Stimulated activated CD4-positive, alpha-beta T cell treated with anti-CD3 and anti-CD28 coated beads, Interleukin-15, amount 100 ng/mL, for 24 hours (primary cell): ENCODE measurements around the gene RFX7.

Source experiments
- DNase-seq: peaks from one replicate; pipeline ENCODE4 v3.0.0-alpha.2; 2020

The RFX7 gene

GRCh38 chr15:56244038-56244810 lies 545 bp upstream of the RFX7 start:
- peak; percentile 55 for DNase-seq

GRCh38 chr15:56242576-56243162 lies 1.0 kb downstream of the RFX7 start:
- DNase-seq = no peak

GRCh38 chr15:56241374-56242105 lies 2.1 kb downstream of the RFX7 start:
- DNase-seq = no peak

GRCh38 chr15:56240390-56240789 lies 3.3 kb downstream of the RFX7 start:
- no peak for DNase-seq

- DNase-seq = no peak
Measured at GRCh38 chr15:56236197-56236596, 7.5 kb downstream of the RFX7 start.

- DNase-seq = no peak
Measured at GRCh38 chr15:56234804-56235203, 8.9 kb downstream of the RFX7 start.

GRCh38 chr15:56233549-56233948 lies 10.1 kb downstream of the RFX7 start:
- no peak for DNase-seq

- no peak for DNase-seq
Measured at GRCh38 chr15:56232058-56232457, 11.6 kb downstream of the RFX7 start.

GRCh38 chr15:56228854-56229253 lies 14.8 kb downstream of the RFX7 start:
- DNase-seq = no peak

- no peak for DNase-seq
Measured at GRCh38 chr15:56228352-56228751, 15.3 kb downstream of the RFX7 start.

- DNase-seq = no peak
Measured at GRCh38 chr15:56227780-56228179, 15.9 kb downstream of the RFX7 start.

- no peak for DNase-seq
Measured at GRCh38 chr15:56227306-56227705, 16.4 kb downstream of the RFX7 start.

- no peak for DNase-seq
Measured at GRCh38 chr15:56225520-56225919, 18.2 kb downstream of the RFX7 start.

- DNase-seq = no peak
Measured at GRCh38 chr15:56222302-56222701, 21.4 kb downstream of the RFX7 start.

GRCh38 chr15:56217341-56217740 lies 26.3 kb downstream of the RFX7 start:
- DNase-seq = no peak

- DNase-seq = no peak
Measured at GRCh38 chr15:56215769-56216168, 27.9 kb downstream of the RFX7 start.

- no peak for DNase-seq
Measured at GRCh38 chr15:56211960-56212550, 31.6 kb downstream of the RFX7 start.

- no peak for DNase-seq
Measured at GRCh38 chr15:56211064-56211463, 32.6 kb downstream of the RFX7 start.

- DNase-seq = no peak
Measured at GRCh38 chr15:56208641-56209155, 35.0 kb downstream of the RFX7 start.

GRCh38 chr15:56208185-56208584 lies 35.5 kb downstream of the RFX7 start:
- DNase-seq = no peak

- DNase-seq = no peak
Measured at GRCh38 chr15:56207711-56208110, 36.0 kb downstream of the RFX7 start.

GRCh38 chr15:56207092-56207491 lies 36.6 kb downstream of the RFX7 start:
- no peak for DNase-seq
